MCF 10A (cell line): ENCODE data around the gene PYGM. TPM values are rescaled to one million over a fixed set of nuclear protein-coding genes. Genes with fewer than 3 reads are reported as not detected.

ENCODE experiments used
- BruUV-seq: library from RNA; stranded (reverse); fragments of 400-500 nt; replicated peaks from 2 replicates; lab custom pipeline; 2021; lab: Mats Ljungman, UMichigan
- CTCF ChIA-PET: fragments of 300-600 bp; sonication (Branson Sonifier 250); formaldehyde crosslinking; extraction: SDS; loops from one replicate; lab custom pipeline; 2021; ENCODE audit warnings: antibody characterized with exemption, inconsistent platforms; lab: Yijun Ruan, JAX
- POLR2A ChIA-PET: fragments of 300-600, 350-650 bp; sonication (Branson Sonifier 250); formaldehyde crosslinking; extraction: SDS; loops from one replicate; lab custom pipeline; 2020; ENCODE audit warnings: antibody characterized with exemption, inconsistent platforms; lab: Yijun Ruan, JAX
- DNase-seq: peaks from one replicate; pipeline ENCODE4 v3.0.0-alpha.2; 2018; ENCODE audit not compliant: unreplicated experiment
- H3K27ac Mint-ChIP-seq: one replicate; pipeline ENCODE4 v1.8.0; 2022; ENCODE audit warnings: mild to moderate bottlenecking, low read depth, mixed read lengths; ENCODE audit not compliant: unreplicated experiment
- H3K27me3 Mint-ChIP-seq: one replicate; pipeline ENCODE4 v1.8.0; 2022; ENCODE audit warnings: mixed read lengths; ENCODE audit not compliant: insufficient read depth, unreplicated experiment
- H3K36me3 Mint-ChIP-seq: one replicate; pipeline ENCODE4 v1.8.0; 2022; ENCODE audit warnings: mild to moderate bottlenecking, moderate library complexity, mixed read lengths; ENCODE audit not compliant: insufficient read depth, unreplicated experiment
- H3K4me1 Mint-ChIP-seq: one replicate; pipeline ENCODE4 v1.8.0; 2022; ENCODE audit warnings: mixed read lengths; ENCODE audit not compliant: insufficient read depth, unreplicated experiment
- H3K4me3 Mint-ChIP-seq: one replicate; pipeline ENCODE4 v1.8.0; 2022; ENCODE audit warnings: mild to moderate bottlenecking, moderate library complexity, mixed read lengths; ENCODE audit not compliant: unreplicated experiment
- H3K9me3 Mint-ChIP-seq: one replicate; pipeline ENCODE4 v1.8.0; 2022; ENCODE audit warnings: mixed read lengths; ENCODE audit not compliant: unreplicated experiment
- CTCF ChIP-seq: fragments of 200-600 bp; IDR thresholded peaks from one replicate; pipeline ENCODE4 v1.8.0; 2022; ENCODE audit warnings: antibody characterized with exemption, mild to moderate bottlenecking; ENCODE audit not compliant: unreplicated experiment
- intact Hi-C: fragments of 100-400 bp; cut with micrococcal nuclease; formaldehyde crosslinking; loops from 2 replicates; pipeline ENCODE4 v1.14.1; 2022
- total RNA-seq: library from RNA; stranded (reverse); gene quantifications from 2 replicates; pipeline ENCODE4 v1.2.3, GENCODE V29; 2022

The PYGM gene
- total RNA-seq, 1 experiment from 2014 or later, result 0.09 TPM

GRCh38 chr11:64698427-64698826, 61.3 kb downstream of the PYGM start:
- no peaks in the 10 kb centered on the region for H3K36me3 Mint-ChIP-seq
- peaks cover 84% of the 10 kb centered on the region for H3K27me3 Mint-ChIP-seq
- BruUV-seq, result no TSS peak
- no peak overlapping the region for H3K4me3 Mint-ChIP-seq
- no peaks in the 10 kb centered on the region for H3K4me1 Mint-ChIP-seq
- DNase-seq, result no peak
- no peak overlapping the region for H3K27ac Mint-ChIP-seq
- CTCF ChIA-PET, result interaction anchor here (1.4 to 4.6 kb wide), 2 partner anchors 10 to 46 kb away, joined by 4 to 34 read pairs; no protein-coding TSS in a partner anchor
- no peaks in the 10 kb centered on the region for H3K9me3 Mint-ChIP-seq
- TF ChIP-seq CTCF, result no peak
- POLR2A ChIA-PET, result interaction anchor here (0.7 kb wide), 1 partner anchor 20 kb away, joined by 3 read pairs; no protein-coding TSS in a partner anchor
- intact Hi-C loops, result no loop called here

GRCh38 chr11:64697663-64698375, 62.0 kb downstream of the PYGM start:
- Mint-ChIP-seq H3K27ac (no peak overlapping the region), H3K9me3 (no peaks in the 10 kb centered on the region), H3K27me3 (peaks cover 85% of the 10 kb centered on the region), H3K4me3 (no peak overlapping the region), H3K36me3 (no peaks in the 10 kb centered on the region), H3K4me1 (no peaks in the 10 kb centered on the region)
- POLR2A ChIA-PET, result no interaction called here
- intact Hi-C loops, result no loop called here
- CTCF ChIA-PET, result interaction anchor here (1.4 to 4.6 kb wide), 2 partner anchors 9 to 46 kb away, joined by 4 to 34 read pairs; no protein-coding TSS in a partner anchor
- TF ChIP-seq CTCF, result no peak
- no TSS peak for BruUV-seq
- no peak for DNase-seq

Other genes starting within 250 kb of the PYGM start
- not detected in 2 replicates for gene SLC22A11, start 204.0 kb downstream of the PYGM start, total RNA-seq
- not detected in 2 replicates for gene SLC22A12, start 168.8 kb downstream of the PYGM start, total RNA-seq
- gene NRXN2, start 36.8 kb downstream of the PYGM start, total RNA-seq, result not detected in 2 replicates
- not detected in 2 replicates for gene RASGRP2, start 15.8 kb downstream of the PYGM start, total RNA-seq
- gene SF1, start 18.6 kb upstream of the PYGM start, total RNA-seq, result 446 and 503 TPM in 2 replicates
- gene MAP4K2, start 43.2 kb upstream of the PYGM start, total RNA-seq, result 4.9 and 6.8 TPM in 2 replicates
- 29.2 and 33.1 TPM in 2 replicates for gene MEN1, start 50.6 kb upstream of the PYGM start, total RNA-seq
- gene CDC42BPG, start 84.7 kb upstream of the PYGM start, total RNA-seq, result 3.0 and 3.7 TPM in 2 replicates
- 67.9 and 80.6 TPM in 2 replicates for gene EHD1, start 118.6 kb upstream of the PYGM start, total RNA-seq
- gene ATG2A, start 157.2 kb upstream of the PYGM start, total RNA-seq, result 28.7 and 29.9 TPM in 2 replicates
- 38.0 and 48.0 TPM in 2 replicates for gene PPP2R5B, start 164.7 kb upstream of the PYGM start, total RNA-seq
- not detected in 2 replicates for gene GPHA2, start 175.9 kb upstream of the PYGM start, total RNA-seq
- gene MAJIN, start 212.1 kb upstream of the PYGM start, total RNA-seq, result not detected in 2 replicates
- gene BATF2, start 237.0 kb upstream of the PYGM start, total RNA-seq, result 1.3 and 1.6 TPM in 2 replicates